Subcutaneous abdominal adipose tissue (tissue), 5 donors: Measurements from ENCODE around the gene ITGAD.

ENCODE experiments used
- H3K27ac ChIP-seq: one replicate; pipeline ENCODE4 v1.7.0; 2013; ENCODE audit warnings: low read depth, mild to moderate bottlenecking, inconsistent platforms, low read length, moderate library complexity
- H3K27me3 ChIP-seq, 5 donors: one replicate each; pipeline ENCODE4 v1.7.0; 2013; ENCODE audit warnings: low read length in 5 of 5, inconsistent platforms in 1 of 5; ENCODE audit not compliant: control insufficient read depth in 5 of 5, insufficient read depth in 4 of 5
- H3K36me3 ChIP-seq, 5 donors: one replicate each; pipeline ENCODE4 v1.7.0; 2013; ENCODE audit warnings: low read length in 5 of 5; ENCODE audit not compliant: control insufficient read depth in 5 of 5, insufficient read depth in 5 of 5
- H3K4me1 ChIP-seq, 5 donors: one replicate each; pipeline ENCODE4 v1.7.0; 2013; ENCODE audit warnings: low read length in 5 of 5, mild to moderate bottlenecking in 3 of 5, moderate library complexity in 1 of 5; ENCODE audit not compliant: control insufficient read depth in 5 of 5, insufficient read depth in 5 of 5
- H3K4me3 ChIP-seq, 5 donors: one replicate each; pipeline ENCODE4 v1.7.0; 2013; ENCODE audit warnings: low read length in 5 of 5, low read depth in 1 of 5
- H3K9ac ChIP-seq, 5 donors: one replicate each; pipeline ENCODE4 v1.7.0; 2013; ENCODE audit warnings: low read length in 5 of 5, mild to moderate bottlenecking in 4 of 5, moderate library complexity in 3 of 5
- H3K9me3 ChIP-seq, 5 donors: one replicate each; pipeline ENCODE4 v1.7.0; 2013; ENCODE audit warnings: low read length in 5 of 5; ENCODE audit not compliant: control insufficient read depth in 5 of 5
- donor health status: healthy.
- donor health status: healthy.
- donor health status: healthy.
- donor health status: healthy.
- donor health status: healthy.

The ITGAD gene

GRCh38 chr16:31365131-31365865, 27.8 kb upstream of the ITGAD start:
- Histone ChIP-seq H3K9ac (no peak overlapping the region), H3K4me1 (no peaks in the 10 kb centered on the region), H3K36me3 (no peaks in the 10 kb centered on the region), H3K27me3 (peaks cover 0 to 6% (median 0%) of the 10 kb centered on the region in 5 donors), H3K4me3 (no peak overlapping the region), H3K9me3 (no peaks in the 10 kb centered on the region), H3K27ac (no peak overlapping the region)

GRCh38 chr16:31367853-31368252, 25.3 kb upstream of the ITGAD start:
- H3K36me3 ChIP-seq = no peaks in the 10 kb centered on the region
- no peaks in the 10 kb centered on the region for H3K4me1 ChIP-seq
- no peak overlapping the region for H3K27ac ChIP-seq
- H3K9ac ChIP-seq = no peak overlapping the region
- H3K27me3 ChIP-seq = peaks cover 0 to 6% (median 0%) of the 10 kb centered on the region in 5 donors
- H3K4me3 ChIP-seq = no peak overlapping the region
- H3K9me3 ChIP-seq = no peaks in the 10 kb centered on the region

DNA sequence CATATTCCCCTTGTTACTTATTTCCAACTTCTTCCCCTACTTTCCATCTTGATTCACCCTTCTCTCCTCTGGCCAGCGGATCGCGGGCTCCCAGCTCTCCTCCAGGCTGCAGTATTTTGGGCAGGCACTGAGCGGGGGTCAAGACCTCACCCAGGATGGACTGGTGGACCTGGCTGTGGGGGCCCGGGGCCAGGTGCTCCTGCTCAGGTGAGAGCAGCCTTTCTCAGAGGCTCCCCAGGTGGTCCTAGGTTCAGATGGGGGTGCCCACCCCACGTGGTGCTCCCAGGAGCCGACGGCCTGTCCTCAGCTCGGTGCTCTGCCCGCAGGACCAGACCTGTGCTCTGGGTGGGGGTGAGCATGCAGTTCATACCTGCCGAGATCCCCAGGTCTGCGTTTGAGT, 22.1 kb upstream of the ITGAD start:
- peaks cover 0 to 6% (median 0%) of the 10 kb centered on the region in 5 donors for H3K27me3 ChIP-seq
- no peak overlapping the region for H3K27ac ChIP-seq
- peaks cover 0 to 8% (median 4%) of the 10 kb centered on the region in 5 donors for H3K9me3 ChIP-seq
- H3K9ac ChIP-seq = no peak overlapping the region
- H3K4me1 ChIP-seq = no peaks in the 10 kb centered on the region
- H3K36me3 ChIP-seq = no peaks in the 10 kb centered on the region
- H3K4me3 ChIP-seq = no peak overlapping the region

DNA sequence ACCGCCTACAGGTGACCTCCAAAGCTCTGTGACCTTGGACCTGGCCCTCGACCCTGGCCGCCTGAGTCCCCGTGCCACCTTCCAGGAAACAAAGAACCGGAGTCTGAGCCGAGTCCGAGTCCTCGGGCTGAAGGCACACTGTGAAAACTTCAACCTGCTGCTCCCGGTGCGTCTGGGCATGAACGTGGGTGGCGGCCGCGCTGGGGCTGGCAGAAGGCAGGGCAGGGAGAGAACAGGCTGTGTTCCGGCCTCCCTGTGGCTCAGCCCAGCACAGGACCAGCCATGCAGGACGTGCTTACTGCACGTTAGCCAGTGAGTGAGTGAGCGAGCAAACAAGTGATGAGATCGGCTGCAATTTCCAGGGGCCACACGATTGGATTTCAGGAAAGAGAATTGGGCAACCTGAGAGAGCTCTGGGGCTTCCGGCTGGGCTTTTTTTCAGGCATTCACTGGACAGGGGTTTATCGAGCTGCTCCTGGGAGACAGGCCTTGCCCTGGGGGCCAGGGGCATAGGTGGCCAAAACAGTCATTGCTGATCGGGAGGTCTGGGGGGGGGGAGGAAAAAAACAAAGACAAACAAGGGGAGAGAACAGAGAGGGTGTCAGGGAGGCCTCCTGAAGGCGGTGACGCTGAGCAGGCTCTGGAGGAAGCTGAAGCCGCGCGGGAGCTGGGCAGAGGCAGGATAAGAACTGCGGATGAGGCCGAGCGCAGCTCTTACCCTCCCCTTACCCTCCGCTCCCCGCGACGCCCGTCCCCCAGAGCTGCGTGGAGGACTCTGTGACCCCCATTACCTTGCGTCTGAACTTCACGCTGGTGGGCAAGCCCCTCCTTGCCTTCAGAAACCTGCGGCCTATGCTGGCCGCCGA, 21.3 kb upstream of the ITGAD start:
- Histone ChIP-seq H3K9ac (no peak overlapping the region), H3K36me3 (no peaks in the 10 kb centered on the region), H3K9me3 (peaks cover 0 to 12% (median 4%) of the 10 kb centered on the region in 5 donors), H3K4me1 (no peaks in the 10 kb centered on the region), H3K27ac (no peak overlapping the region), H3K27me3 (peaks cover 0 to 6% (median 0%) of the 10 kb centered on the region in 5 donors), H3K4me3 (no peak overlapping the region)

DNA sequence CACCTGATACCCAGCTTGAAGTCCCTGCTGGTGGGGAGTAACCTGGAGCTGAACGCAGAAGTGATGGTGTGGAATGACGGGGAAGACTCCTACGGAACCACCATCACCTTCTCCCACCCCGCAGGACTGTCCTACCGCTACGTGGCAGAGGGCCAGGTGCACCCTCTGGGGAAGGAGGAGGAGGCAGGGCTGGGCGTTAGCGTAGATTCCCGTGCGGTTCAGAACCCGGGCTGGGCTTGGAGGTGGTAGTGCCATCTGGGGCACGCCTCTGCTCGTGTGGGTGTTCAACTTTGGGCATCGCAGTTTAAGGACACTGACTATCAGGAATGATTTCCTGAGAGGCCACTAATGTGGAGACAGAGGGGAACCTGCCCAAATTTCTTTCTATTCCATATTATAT, 19.9 kb upstream of the ITGAD start:
- no peak overlapping the region for H3K9ac ChIP-seq
- peaks cover 0 to 6% (median 0%) of the 10 kb centered on the region in 5 donors for H3K27me3 ChIP-seq
- no peak overlapping the region for H3K4me3 ChIP-seq
- peaks cover 0 to 12% (median 4%) of the 10 kb centered on the region in 5 donors for H3K9me3 ChIP-seq
- no peak overlapping the region for H3K27ac ChIP-seq
- H3K4me1 ChIP-seq = no peaks in the 10 kb centered on the region
- no peaks in the 10 kb centered on the region for H3K36me3 ChIP-seq

DNA sequence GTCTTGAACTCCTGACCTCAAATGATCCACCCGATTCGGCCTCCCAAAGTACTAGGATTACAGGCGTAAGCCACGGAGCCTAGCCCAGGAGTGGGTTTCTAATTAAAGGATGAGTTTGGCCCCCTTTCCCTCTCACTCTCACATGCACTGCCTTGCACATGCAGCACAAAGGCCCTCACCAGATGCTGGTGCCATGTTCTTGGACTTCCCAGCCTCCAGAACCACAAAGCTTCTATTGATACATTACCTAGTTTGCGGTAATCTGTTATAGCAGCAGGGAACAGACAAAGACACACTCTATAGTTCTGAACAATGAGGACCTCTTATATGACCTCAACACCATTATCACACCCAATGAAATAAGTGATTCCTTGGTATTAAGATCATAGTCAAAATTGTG, 17.9 kb upstream of the ITGAD start:
- no peak overlapping the region for H3K4me3 ChIP-seq
- H3K9me3 ChIP-seq = peaks cover 0 to 12% (median 4%) of the 10 kb centered on the region in 5 donors
- peaks cover 0 to 6% (median 5%) of the 10 kb centered on the region in 5 donors for H3K27me3 ChIP-seq
- H3K36me3 ChIP-seq = peaks cover 0 to 4% (median 0%) of the 10 kb centered on the region in 5 donors
- no peak overlapping the region for H3K9ac ChIP-seq
- no peaks in the 10 kb centered on the region for H3K4me1 ChIP-seq
- no peak overlapping the region for H3K27ac ChIP-seq

- H3K9ac ChIP-seq = no peak overlapping the region
- H3K27me3 ChIP-seq = peaks cover 0 to 8% (median 4%) of the 10 kb centered on the region in 5 donors
- no peak overlapping the region for H3K27ac ChIP-seq
Observed at GRCh38 chr16:31376705-31377104, 16.4 kb upstream of the ITGAD start.

DNA sequence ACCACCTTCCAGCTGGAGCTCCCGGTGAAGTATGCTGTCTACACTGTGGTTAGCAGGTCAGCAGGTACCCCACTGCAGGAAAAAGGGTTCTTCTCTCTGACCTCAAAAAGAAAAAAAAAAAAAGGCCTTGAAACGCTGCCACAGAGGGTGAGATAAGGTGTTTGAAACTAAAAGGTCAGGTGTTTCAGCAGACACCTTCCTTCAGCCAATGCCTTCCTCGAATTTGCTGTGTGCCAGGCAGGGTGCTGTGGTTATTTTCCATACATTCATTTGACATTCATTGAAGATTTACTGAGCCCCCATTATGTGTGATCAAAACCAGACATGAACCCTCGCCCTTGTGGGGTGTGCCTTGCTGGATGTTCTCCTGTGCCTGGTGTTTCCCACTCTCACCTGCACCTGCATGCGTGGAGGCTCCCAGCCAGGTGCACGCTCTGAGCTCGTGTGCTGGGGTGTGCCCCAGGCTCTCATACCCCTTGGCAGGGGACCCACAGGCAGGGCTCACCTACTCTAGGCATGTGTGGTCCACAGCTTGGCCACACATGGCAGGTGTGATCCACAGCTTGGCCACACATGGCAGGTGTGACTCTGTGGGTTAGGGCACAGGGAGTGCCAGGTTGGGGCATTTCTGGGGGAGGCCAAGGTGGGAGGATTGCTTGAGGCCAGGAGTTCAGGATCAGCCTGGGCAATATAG, 15.8 kb upstream of the ITGAD start:
- H3K27ac ChIP-seq = no peak overlapping the region
- no peaks in the 10 kb centered on the region for H3K4me1 ChIP-seq
- peaks cover 0 to 4% (median 0%) of the 10 kb centered on the region in 5 donors for H3K36me3 ChIP-seq

More at GRCh38 chr16:31376705-31377104, 16.4 kb upstream of the ITGAD start:
- H3K9me3 ChIP-seq = peaks cover 0 to 12% (median 4%) of the 10 kb centered on the region in 5 donors
- H3K4me1 ChIP-seq = no peaks in the 10 kb centered on the region
- H3K36me3 ChIP-seq = peaks cover 0 to 4% (median 0%) of the 10 kb centered on the region in 5 donors
- no peak overlapping the region for H3K4me3 ChIP-seq

DNA sequence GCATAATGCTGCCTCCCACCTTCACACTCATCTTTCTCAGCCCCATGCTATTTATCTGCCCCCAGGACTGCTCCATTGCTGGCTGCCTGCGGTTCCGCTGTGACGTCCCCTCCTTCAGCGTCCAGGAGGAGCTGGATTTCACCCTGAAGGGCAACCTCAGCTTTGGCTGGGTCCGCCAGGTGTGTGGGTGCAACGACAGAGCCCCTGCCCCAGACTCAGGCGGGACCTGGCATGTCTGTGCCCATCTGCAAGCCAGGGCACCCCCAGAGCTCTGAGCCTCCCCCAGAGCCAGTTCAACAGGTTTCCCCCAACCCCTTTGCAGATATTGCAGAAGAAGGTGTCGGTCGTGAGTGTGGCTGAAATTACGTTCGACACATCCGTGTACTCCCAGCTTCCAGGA, 12.9 kb upstream of the ITGAD start:
- Histone ChIP-seq H3K4me3 (no peak overlapping the region), H3K9me3 (peaks cover 0 to 9% (median 5%) of the 10 kb centered on the region in 5 donors), H3K4me1 (no peaks in the 10 kb centered on the region), H3K27me3 (peaks cover 0 to 11% (median 2%) of the 10 kb centered on the region in 5 donors), H3K27ac (no peak overlapping the region), H3K36me3 (peaks cover 0 to 4% (median 0%) of the 10 kb centered on the region in 5 donors), H3K9ac (no peak overlapping the region)

More for the DNA sequence above, 15.8 kb upstream of the ITGAD start:
- Histone ChIP-seq H3K9ac (no peak overlapping the region), H3K9me3 (peaks cover 0 to 12% (median 4%) of the 10 kb centered on the region in 5 donors), H3K4me3 (no peak overlapping the region), H3K27me3 (peaks cover 0 to 9% (median 3%) of the 10 kb centered on the region in 5 donors)
